ENCODE results near the gene C11orf91.

Gene C11orf91

GRCh38 chr11:33654594-33654993 is 46.0 kb downstream of the C11orf91 start:
- Histone ChIP-seq H3K36me3 (replicated peaks; ENCODE audit: low read depth, low read length) (no peaks in the 10 kb centered on the region), H3K27ac (ENCODE audit: low read length) (no peak overlapping the region), H3K4me2 (ENCODE audit: low read length) (no peak overlapping the region), H3K9ac (ENCODE audit: low read length) (no peak overlapping the region), H3K4me3 (ENCODE audit: low read length) (no peak overlapping the region), H2AFZ (ENCODE audit: low read depth, low read length) (no peak overlapping the region), H3K27me3 (ENCODE audit: low read depth, low read length) (peaks cover 23% of the 10 kb centered on the region), H4K20me1 (ENCODE audit: insufficient read depth, low read length) (no peaks in the 10 kb centered on the region), H3K9me3 (ENCODE audit: insufficient read depth, low read length) (no peaks in the 10 kb centered on the region), H3K79me2 (ENCODE audit: low read length) (no peaks in the 10 kb centered on the region), H3K4me1 (ENCODE audit: low read length) (no peaks in the 10 kb centered on the region)
- no peak for TF ChIP-seq CTCF (IDR thresholded peaks at IDR 0.05; ENCODE audit: low read depth, low read length)
- TF ChIP-seq EZH2phosphoT487 (IDR thresholded peaks at IDR 0.05; ENCODE audit: low read depth): no peak

- no peak overlapping the region for H3K27ac ChIP-seq (ENCODE audit: low read length)
- no peak overlapping the region for H2AFZ ChIP-seq (ENCODE audit: low read depth, low read length)
- H3K9me3 ChIP-seq (ENCODE audit: insufficient read depth, low read length): no peaks in the 10 kb centered on the region
- no peaks in the 10 kb centered on the region for H4K20me1 ChIP-seq (ENCODE audit: insufficient read depth, low read length)
- no peak overlapping the region for H3K4me3 ChIP-seq (ENCODE audit: low read length)
- H3K79me2 ChIP-seq (ENCODE audit: low read length): no peaks in the 10 kb centered on the region
- H3K4me2 ChIP-seq (ENCODE audit: low read length): no peak overlapping the region
- H3K27me3 ChIP-seq (ENCODE audit: low read depth, low read length): peaks cover 28% of the 10 kb centered on the region
- TF ChIP-seq EZH2phosphoT487 (IDR thresholded peaks at IDR 0.05; ENCODE audit: low read depth) (no peak), CTCF (IDR thresholded peaks at IDR 0.05; ENCODE audit: low read depth, low read length) (no peak)
- H3K36me3 ChIP-seq (replicated peaks; ENCODE audit: low read depth, low read length): no peaks in the 10 kb centered on the region
- no peak overlapping the region for H3K9ac ChIP-seq (ENCODE audit: low read length)
- H3K4me1 ChIP-seq (ENCODE audit: low read length): no peaks in the 10 kb centered on the region
Observed at GRCh38 chr11:33652930-33653329, 47.7 kb downstream of the C11orf91 start.

- Histone ChIP-seq H3K4me2 (ENCODE audit: low read length) (no peak overlapping the region), H3K79me2 (ENCODE audit: low read length) (no peaks in the 10 kb centered on the region), H3K27me3 (ENCODE audit: low read depth, low read length) (peaks cover 28% of the 10 kb centered on the region), H3K9me3 (ENCODE audit: insufficient read depth, low read length) (no peaks in the 10 kb centered on the region), H3K27ac (ENCODE audit: low read length) (no peak overlapping the region), H3K9ac (ENCODE audit: low read length) (no peak overlapping the region), H3K4me3 (ENCODE audit: low read length) (no peak overlapping the region), H3K4me1 (ENCODE audit: low read length) (no peaks in the 10 kb centered on the region), H4K20me1 (ENCODE audit: insufficient read depth, low read length) (no peaks in the 10 kb centered on the region), H3K36me3 (replicated peaks; ENCODE audit: low read depth, low read length) (no peaks in the 10 kb centered on the region), H2AFZ (ENCODE audit: low read depth, low read length) (no peak overlapping the region)
- no peak for TF ChIP-seq EZH2phosphoT487 (IDR thresholded peaks at IDR 0.05; ENCODE audit: low read depth)
- TF ChIP-seq CTCF (IDR thresholded peaks at IDR 0.05; ENCODE audit: low read depth, low read length): no peak
Observed at GRCh38 chr11:33652431-33652830, 48.2 kb downstream of the C11orf91 start.

GRCh38 chr11:33651990-33652389 is 48.6 kb downstream of the C11orf91 start:
- Histone ChIP-seq H3K4me2 (ENCODE audit: low read length) (no peak overlapping the region), H3K4me3 (ENCODE audit: low read length) (no peak overlapping the region), H3K9ac (ENCODE audit: low read length) (no peak overlapping the region), H3K4me1 (ENCODE audit: low read length) (no peaks in the 10 kb centered on the region), H3K27ac (ENCODE audit: low read length) (no peak overlapping the region), H3K27me3 (ENCODE audit: low read depth, low read length) (peaks cover 28% of the 10 kb centered on the region), H3K36me3 (replicated peaks; ENCODE audit: low read depth, low read length) (no peaks in the 10 kb centered on the region), H2AFZ (ENCODE audit: low read depth, low read length) (no peak overlapping the region), H3K9me3 (ENCODE audit: insufficient read depth, low read length) (no peaks in the 10 kb centered on the region), H4K20me1 (ENCODE audit: insufficient read depth, low read length) (no peaks in the 10 kb centered on the region), H3K79me2 (ENCODE audit: low read length) (no peaks in the 10 kb centered on the region)
- TF ChIP-seq EZH2phosphoT487 (IDR thresholded peaks at IDR 0.05; ENCODE audit: low read depth): no peak

- Histone ChIP-seq H3K27ac (ENCODE audit: low read length) (no peak overlapping the region), H3K4me1 (ENCODE audit: low read length) (no peaks in the 10 kb centered on the region), H4K20me1 (ENCODE audit: insufficient read depth, low read length) (no peaks in the 10 kb centered on the region), H3K36me3 (replicated peaks; ENCODE audit: low read depth, low read length) (no peaks in the 10 kb centered on the region), H3K9ac (ENCODE audit: low read length) (no peak overlapping the region), H3K4me2 (ENCODE audit: low read length) (no peak overlapping the region), H2AFZ (ENCODE audit: low read depth, low read length) (no peak overlapping the region), H3K27me3 (ENCODE audit: low read depth, low read length) (peaks cover 28% of the 10 kb centered on the region), H3K4me3 (ENCODE audit: low read length) (no peak overlapping the region), H3K79me2 (ENCODE audit: low read length) (no peaks in the 10 kb centered on the region), H3K9me3 (ENCODE audit: insufficient read depth, low read length) (no peaks in the 10 kb centered on the region)
- TF ChIP-seq EZH2phosphoT487 (IDR thresholded peaks at IDR 0.05; ENCODE audit: low read depth) (no peak), CTCF (IDR thresholded peaks at IDR 0.05; ENCODE audit: low read depth, low read length) (no peak)
Observed at GRCh38 chr11:33651555-33651954, 49.1 kb downstream of the C11orf91 start.
